A673 (cell line): ENCODE data around the gene CLEC3B. TPM values are rescaled to one million over a fixed set of nuclear protein-coding genes. Genes with fewer than 3 reads are reported as not detected.
A peak's percentile ranks its signal among the peaks of the same experiment; 100 is the strongest.

ENCODE experiments used
- BruUV-seq: library from RNA; stranded (reverse); fragments of 400-500 nt; replicated peaks from 2 replicates; lab custom pipeline; 2021; lab: Mats Ljungman, UMichigan
- CTCF ChIA-PET: fragments of 300-600 bp; sonication (Branson Sonifier 250); formaldehyde crosslinking; loops from one replicate; lab custom pipeline; 2022; ENCODE audit warnings: antibody characterized with exemption; lab: Charles Lee
- POLR2A ChIA-PET: fragments of 300-600 bp; sonication (Branson Sonifier 250); formaldehyde crosslinking; loops from one replicate; lab custom pipeline; 2022; ENCODE audit warnings: antibody characterized with exemption; ENCODE audit not compliant: low non-redundant PET; lab: Charles Lee
- DNase-seq: peaks from one replicate; pipeline ENCODE4 v3.0.0-alpha.2; 2015; ENCODE audit warnings: low spot score
- H3K27ac ChIP-seq: fragments of 200-600 bp; sonication (generic); 2 replicates; pipeline ENCODE4 v1.5.1; 2016; ENCODE audit warnings: mixed run types, low read depth, mild to moderate bottlenecking, mixed read lengths, antibody characterized with exemption, low read length; ENCODE audit not compliant: poor library complexity, severe bottlenecking
- H3K27me3 ChIP-seq: fragments of 200-600 bp; sonication (generic); replicated peaks from 2 replicates; pipeline ENCODE4 v1.6.1; 2017; ENCODE audit warnings: mixed run types, low read depth, mild to moderate bottlenecking, mixed read lengths, antibody characterized with exemption, low read length; ENCODE audit not compliant: insufficient read depth, poor library complexity
- H3K36me3 ChIP-seq: fragments of 200-600 bp; sonication (generic); 2 replicates; pipeline ENCODE4 v1.6.1; 2016; ENCODE audit warnings: mixed run types, mild to moderate bottlenecking, mixed read lengths, antibody characterized with exemption, low read length; ENCODE audit not compliant: insufficient read depth, poor library complexity, severe bottlenecking
- H3K4me1 ChIP-seq: fragments of 200-600 bp; sonication (generic); 2 replicates; pipeline ENCODE4 v1.6.1; 2017; ENCODE audit warnings: mixed run types, mild to moderate bottlenecking, mixed read lengths, antibody characterized with exemption, low read length; ENCODE audit not compliant: insufficient read depth, poor library complexity, severe bottlenecking
- H3K4me3 ChIP-seq: fragments of 200-600 bp; sonication (generic); 2 replicates; pipeline ENCODE4 v1.5.1; 2016; ENCODE audit warnings: low read depth, mixed run types, mild to moderate bottlenecking, mixed read lengths, low read length; ENCODE audit not compliant: poor library complexity, severe bottlenecking
- H3K9me3 ChIP-seq: fragments of 200-600 bp; sonication (generic); 2 replicates; pipeline ENCODE4 v1.6.1; 2016; ENCODE audit warnings: mixed run types, low read depth, mild to moderate bottlenecking, mixed read lengths, antibody characterized with exemption, low read length; ENCODE audit not compliant: poor library complexity, severe bottlenecking
- EZH2 ChIP-seq: fragments of 200-600 bp; sonication (generic); IDR thresholded peaks from 2 replicates; pipeline ENCODE4 v1.6.1; 2017; ENCODE audit warnings: borderline replicate concordance, low read depth, mild to moderate bottlenecking, mixed read lengths, antibody characterized with exemption, low read length; ENCODE audit not compliant: poor library complexity, severe bottlenecking
- intact Hi-C: fragments of 100-400 bp; cut with micrococcal nuclease; formaldehyde crosslinking; loops from one replicate; pipeline ENCODE4 v1.10.0; 2022; ENCODE audit not compliant: unreplicated experiment
- total RNA-seq: library from RNA; stranded (reverse); gene quantifications from 2 replicates; pipeline ENCODE4 v1.2.3, GENCODE V29; 2021
- TF ChIP-seq, protein P1 (sequence below): fragments of 300-800, 200-600 bp; sonication (generic); conservative IDR thresholded peaks from 2 replicates; pipeline ENCODE4 v1.5.1; 2017; ENCODE audit warnings: low read depth, mild to moderate bottlenecking, antibody characterized with exemption, low read length, moderate library complexity, mixed read lengths

CLEC3B gene
- total RNA-seq, 1 experiment from 2014 or later, result 1.0 TPM

DNA sequence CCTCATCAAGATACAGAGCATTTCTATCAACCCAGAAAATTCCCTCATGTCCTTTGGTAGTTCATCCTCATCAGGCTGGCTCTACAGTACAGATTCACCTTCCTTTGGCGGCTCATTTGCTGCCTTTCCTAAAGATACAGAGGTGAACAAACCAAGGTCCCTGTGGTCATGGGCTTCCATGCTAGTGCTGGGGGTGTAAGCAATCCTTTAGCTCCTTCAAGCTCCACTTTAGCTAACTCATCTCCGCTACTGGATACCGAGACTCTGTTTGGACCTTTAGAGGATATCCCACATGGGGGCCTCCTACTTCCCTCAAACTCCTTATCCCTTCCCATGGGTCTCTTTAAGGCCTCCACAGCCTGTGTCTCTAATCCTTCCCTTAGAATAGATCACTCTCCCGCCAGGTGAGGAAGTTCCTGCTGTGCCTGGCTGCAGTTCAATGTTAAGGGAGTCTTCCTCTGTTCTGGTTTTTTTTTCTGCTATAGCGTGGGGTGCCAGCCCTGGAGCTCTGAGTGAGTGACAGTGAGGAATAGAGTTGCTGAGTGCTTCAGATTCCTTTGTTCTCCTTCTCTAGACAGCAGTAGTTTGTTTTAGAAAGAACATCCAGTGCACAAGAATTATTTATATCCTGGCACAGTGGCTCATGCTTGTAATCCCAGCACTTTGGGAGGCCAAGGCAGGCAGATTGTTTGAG, 30.7 kb downstream of the CLEC3B start:
- intact Hi-C loops, result no loop called here
- Histone ChIP-seq H3K27me3 (no peaks in the 10 kb centered on the region), H3K27ac (no peak overlapping the region), H3K4me1 (peaks cover 10% of the 10 kb centered on the region), H3K4me3 (no peak overlapping the region), H3K9me3 (no peaks in the 10 kb centered on the region), H3K36me3 (no peaks in the 10 kb centered on the region)
- ChIA-PET CTCF (no interaction called here), POLR2A (no interaction called here)
- TF ChIP-seq, protein P1, sequence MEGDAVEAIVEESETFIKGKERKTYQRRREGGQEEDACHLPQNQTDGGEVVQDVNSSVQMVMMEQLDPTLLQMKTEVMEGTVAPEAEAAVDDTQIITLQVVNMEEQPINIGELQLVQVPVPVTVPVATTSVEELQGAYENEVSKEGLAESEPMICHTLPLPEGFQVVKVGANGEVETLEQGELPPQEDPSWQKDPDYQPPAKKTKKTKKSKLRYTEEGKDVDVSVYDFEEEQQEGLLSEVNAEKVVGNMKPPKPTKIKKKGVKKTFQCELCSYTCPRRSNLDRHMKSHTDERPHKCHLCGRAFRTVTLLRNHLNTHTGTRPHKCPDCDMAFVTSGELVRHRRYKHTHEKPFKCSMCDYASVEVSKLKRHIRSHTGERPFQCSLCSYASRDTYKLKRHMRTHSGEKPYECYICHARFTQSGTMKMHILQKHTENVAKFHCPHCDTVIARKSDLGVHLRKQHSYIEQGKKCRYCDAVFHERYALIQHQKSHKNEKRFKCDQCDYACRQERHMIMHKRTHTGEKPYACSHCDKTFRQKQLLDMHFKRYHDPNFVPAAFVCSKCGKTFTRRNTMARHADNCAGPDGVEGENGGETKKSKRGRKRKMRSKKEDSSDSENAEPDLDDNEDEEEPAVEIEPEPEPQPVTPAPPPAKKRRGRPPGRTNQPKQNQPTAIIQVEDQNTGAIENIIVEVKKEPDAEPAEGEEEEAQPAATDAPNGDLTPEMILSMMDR, result no peak
- TF ChIP-seq EZH2, result no peak
- no TSS peak for BruUV-seq
- peak; percentile 55 for DNase-seq

DNA sequence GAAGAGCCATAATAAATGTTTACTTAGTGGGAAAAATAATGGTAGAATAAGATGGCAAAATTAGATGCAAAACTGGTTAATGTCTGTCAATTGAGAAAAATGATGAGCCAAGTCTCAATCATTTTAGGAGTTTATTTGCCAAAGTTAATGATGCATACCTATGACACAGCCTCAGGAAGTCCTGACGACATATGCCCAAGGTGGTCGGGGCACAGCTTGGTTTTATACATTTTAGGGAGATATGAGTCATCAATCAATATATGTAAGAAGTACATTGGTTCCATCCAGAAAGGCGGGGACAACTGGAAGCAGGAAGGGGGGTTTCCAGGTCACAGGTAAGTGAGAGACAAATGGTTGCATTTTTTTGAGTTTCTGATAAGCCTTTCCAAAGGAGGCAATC, 31.5 kb downstream of the CLEC3B start:
- Histone ChIP-seq H3K27ac (no peak overlapping the region), H3K9me3 (no peaks in the 10 kb centered on the region), H3K36me3 (no peaks in the 10 kb centered on the region), H3K4me3 (no peak overlapping the region), H3K4me1 (peaks cover 10% of the 10 kb centered on the region), H3K27me3 (no peaks in the 10 kb centered on the region)
- ChIA-PET CTCF (no interaction called here), POLR2A (no interaction called here)
- TF ChIP-seq, protein P1, result no peak
- TF ChIP-seq EZH2, result no peak
- BruUV-seq, result no TSS peak
- intact Hi-C loops, result no loop called here
- DNase-seq, result no peak

GRCh38 chr3:45059132-45059531, 33.0 kb downstream of the CLEC3B start:
- Histone ChIP-seq H3K4me1 (peaks cover 10% of the 10 kb centered on the region), H3K36me3 (no peaks in the 10 kb centered on the region), H3K9me3 (no peaks in the 10 kb centered on the region), H3K27ac (no peak overlapping the region), H3K27me3 (no peaks in the 10 kb centered on the region), H3K4me3 (no peak overlapping the region)
- no TSS peak for BruUV-seq
- TF ChIP-seq, protein P1, result no peak
- TF ChIP-seq EZH2, result no peak
- ChIA-PET POLR2A (interaction anchor here (0.6 kb wide), 1 partner anchor 297 kb away, joined by 3 read pairs; the partner anchor contains the start of genes KIAA1143 and KIF15), CTCF (no interaction called here)
- no peak for DNase-seq
- intact Hi-C loops, result no loop called here
